ENCODE measurements around the gene TNFSF10.
A peak's percentile ranks its signal among the peaks of the same experiment; 100 is the strongest.

Gene TNFSF10

GRCh38 chr3:172517859-172518466 is 5.3 kb downstream of the TNFSF10 start:
- DNase-seq (ENCODE audit: low read depth in 2 of 2), result peak; percentile 33 to 66

GRCh38 chr3:172516318-172517214 is 6.7 kb downstream of the TNFSF10 start:
- no peak for DNase-seq (ENCODE audit: low read depth in 2 of 2)

- no peak for DNase-seq (ENCODE audit: low read depth in 2 of 2)
Observed at GRCh38 chr3:172515130-172515918, 7.9 kb downstream of the TNFSF10 start.

DNA sequence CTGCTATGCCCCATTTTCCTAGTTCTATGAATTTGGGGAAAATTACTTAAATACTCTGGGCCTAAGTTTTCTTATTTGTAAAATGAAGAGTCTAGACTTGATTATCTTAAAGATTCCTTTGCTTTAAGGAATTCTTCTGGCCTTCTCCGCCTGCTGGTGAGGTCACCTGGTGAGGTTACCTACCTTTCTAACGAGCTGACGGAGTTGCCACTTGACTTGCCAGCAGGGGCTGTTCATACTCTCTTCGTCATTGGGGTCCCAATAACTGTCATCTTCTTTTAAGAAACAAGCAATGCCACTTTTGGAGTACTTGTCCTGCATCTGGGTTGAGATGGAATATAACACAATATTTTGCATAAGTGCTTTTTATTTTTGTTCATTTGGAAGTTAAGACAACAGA is 8.6 kb downstream of the TNFSF10 start:
- no peak for DNase-seq (ENCODE audit: low read depth in 2 of 2)

- no peak for DNase-seq (ENCODE audit: low read depth in 2 of 2)
Observed at GRCh38 chr3:172513488-172513887, 9.7 kb downstream of the TNFSF10 start.

- DNase-seq (ENCODE audit: low read depth in 2 of 2), result peak; percentile 40 to 63
Observed at GRCh38 chr3:172511783-172512762, 11.2 kb downstream of the TNFSF10 start.

- no peak for DNase-seq (ENCODE audit: low read depth in 2 of 2)
Observed at GRCh38 chr3:172506094-172506493, 17.1 kb downstream of the TNFSF10 start.

GRCh38 chr3:172501540-172501939 is 21.7 kb downstream of the TNFSF10 start:
- no peak for DNase-seq (ENCODE audit: low read depth in 2 of 2)

DNA sequence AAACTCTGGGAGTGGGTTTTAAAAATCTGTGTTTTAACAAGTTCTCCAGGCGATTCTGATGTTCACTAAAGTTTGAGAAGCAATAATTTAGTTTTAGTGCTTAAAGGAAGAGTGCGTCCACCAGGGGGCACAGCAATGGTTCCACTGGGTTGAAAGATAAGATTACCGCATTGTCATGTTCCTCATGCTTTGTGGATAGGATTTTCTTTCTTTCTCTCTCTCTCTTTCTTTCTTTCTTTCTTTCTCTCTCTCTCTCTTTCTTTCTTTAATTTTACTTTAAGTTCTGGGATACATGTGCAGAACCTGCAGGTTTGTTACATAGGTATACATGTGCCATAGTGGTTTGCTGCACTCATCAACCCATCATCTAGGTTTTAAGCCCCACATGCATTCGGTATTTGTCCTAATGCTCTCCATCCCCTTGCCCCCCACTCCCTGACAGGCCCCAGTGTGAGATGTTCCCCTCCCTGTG is 33.0 kb downstream of the TNFSF10 start:
- DNase-seq (ENCODE audit: low read depth in 2 of 2), result peak; percentile 61 to 75

GRCh38 chr3:172478116-172478515 is 45.1 kb downstream of the TNFSF10 start:
- DNase-seq (ENCODE audit: low read depth in 2 of 2), result no peak

- no peak for DNase-seq (ENCODE audit: low read depth in 2 of 2)
Observed at GRCh38 chr3:172476347-172476746, 46.9 kb downstream of the TNFSF10 start.

- DNase-seq (ENCODE audit: low read depth in 2 of 2), result no peak
Observed at GRCh38 chr3:172475703-172476102, 47.5 kb downstream of the TNFSF10 start.

GRCh38 chr3:172471903-172472302 is 51.3 kb downstream of the TNFSF10 start:
- DNase-seq (ENCODE audit: low read depth in 2 of 2), result no peak

DNA sequence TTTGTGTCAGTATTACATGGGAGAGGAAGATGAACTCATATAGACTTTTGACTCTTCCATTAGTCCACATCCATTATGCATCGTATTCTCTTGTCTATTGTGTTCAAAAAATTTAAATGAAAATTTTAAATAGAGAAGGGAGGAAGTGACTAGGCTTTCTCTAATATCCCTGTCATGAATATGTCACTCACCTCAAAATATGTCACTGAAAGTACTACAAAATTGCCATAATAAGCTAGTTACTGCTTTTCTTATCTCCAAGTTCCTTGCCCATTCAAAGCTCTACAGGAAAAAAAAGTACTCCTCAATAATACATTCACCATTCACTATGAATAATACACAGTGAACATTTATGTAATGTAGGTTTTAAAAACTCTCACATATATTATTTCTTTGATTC is 52.6 kb downstream of the TNFSF10 start:
- no peak for DNase-seq (ENCODE audit: low read depth in 2 of 2)

GRCh38 chr3:172467170-172467824 is 55.9 kb downstream of the TNFSF10 start:
- DNase-seq (ENCODE audit: low read depth in 2 of 2), result no peak

DNA sequence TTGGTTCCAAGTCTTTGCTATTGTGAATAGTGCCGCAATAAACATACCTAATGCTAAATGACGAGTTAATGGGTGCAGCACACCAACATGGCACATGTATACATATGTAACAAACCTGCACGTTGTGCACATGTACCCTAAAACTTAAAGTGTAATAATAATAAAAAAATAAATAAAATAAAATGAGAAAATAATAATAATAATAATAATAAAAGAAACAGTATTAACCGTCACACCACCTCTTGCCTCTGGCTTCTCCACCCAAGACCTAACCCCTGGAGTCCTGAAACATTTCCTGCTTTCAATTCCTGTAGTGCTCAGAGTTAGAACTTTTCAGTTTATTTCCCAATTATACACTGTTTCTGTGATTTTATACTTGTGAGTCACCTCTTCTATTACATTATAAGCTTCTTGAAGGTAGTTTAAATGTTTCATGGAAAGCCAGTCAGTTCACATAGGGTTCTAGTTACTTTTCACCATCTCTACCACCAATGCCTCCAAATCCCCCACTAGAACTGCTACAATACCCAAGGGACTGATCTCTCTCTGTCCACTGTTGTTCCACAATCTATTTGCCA is 56.6 kb downstream of the TNFSF10 start:
- no peak for DNase-seq (ENCODE audit: low read depth in 2 of 2)

- no peak for DNase-seq (ENCODE audit: low read depth in 2 of 2)
Observed at GRCh38 chr3:172465281-172465680, 57.9 kb downstream of the TNFSF10 start.

DNA sequence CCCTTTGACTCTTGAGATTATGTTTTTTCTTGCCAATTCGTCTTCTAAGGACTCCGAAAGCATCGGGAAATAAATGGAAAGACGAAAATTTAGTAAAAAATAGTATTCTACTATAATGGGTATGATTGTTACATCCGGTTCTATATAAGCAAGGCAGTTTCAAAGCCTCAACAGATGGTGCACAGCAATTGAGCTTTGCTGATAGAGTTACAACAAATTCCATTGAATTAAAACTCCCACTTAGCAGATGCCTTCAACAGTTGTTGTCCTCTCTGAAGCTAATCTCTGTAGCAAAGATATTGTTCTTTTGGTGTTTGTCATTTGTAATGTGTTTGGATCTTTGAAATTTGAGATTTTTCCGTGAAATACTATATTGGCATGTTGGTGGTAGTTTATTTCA is 58.9 kb downstream of the TNFSF10 start:
- no peak for DNase-seq (ENCODE audit: low read depth in 2 of 2)

GRCh38 chr3:172461530-172462138 is 61.6 kb downstream of the TNFSF10 start:
- no peak for DNase-seq (ENCODE audit: low read depth in 2 of 2)

GRCh38 chr3:172456404-172456803 is 66.8 kb downstream of the TNFSF10 start:
- no peak for DNase-seq (ENCODE audit: low read depth in 2 of 2)

All from stimulated activated CD8-positive, alpha-beta memory T cell treated with anti-CD3 and anti-CD28 coated beads, Interleukin-7, amount 100 ng/mL, for 4 hours (primary cell).